ENCODE results near the gene B3GNT3.

The B3GNT3 gene

GRCh38 chr19:17859533-17860330, 64.8 kb downstream of the B3GNT3 start, which contains the start of gene RPL18A:
Gene RPL18A (plus strand): TSS chr19:17859910. CDS start chr19:17859957, 47 bp downstream.
- DNase-seq (ENCODE audit: low read depth in 2 of 2) = peak; percentile 99

GRCh38 chr19:17860331-17860992, 65.5 kb downstream of the B3GNT3 start:
- no peak for DNase-seq (ENCODE audit: low read depth in 2 of 2)

GRCh38 chr19:17860993-17861360, 66.0 kb downstream of the B3GNT3 start:
- no peak for DNase-seq (ENCODE audit: low read depth in 2 of 2)

DNA sequence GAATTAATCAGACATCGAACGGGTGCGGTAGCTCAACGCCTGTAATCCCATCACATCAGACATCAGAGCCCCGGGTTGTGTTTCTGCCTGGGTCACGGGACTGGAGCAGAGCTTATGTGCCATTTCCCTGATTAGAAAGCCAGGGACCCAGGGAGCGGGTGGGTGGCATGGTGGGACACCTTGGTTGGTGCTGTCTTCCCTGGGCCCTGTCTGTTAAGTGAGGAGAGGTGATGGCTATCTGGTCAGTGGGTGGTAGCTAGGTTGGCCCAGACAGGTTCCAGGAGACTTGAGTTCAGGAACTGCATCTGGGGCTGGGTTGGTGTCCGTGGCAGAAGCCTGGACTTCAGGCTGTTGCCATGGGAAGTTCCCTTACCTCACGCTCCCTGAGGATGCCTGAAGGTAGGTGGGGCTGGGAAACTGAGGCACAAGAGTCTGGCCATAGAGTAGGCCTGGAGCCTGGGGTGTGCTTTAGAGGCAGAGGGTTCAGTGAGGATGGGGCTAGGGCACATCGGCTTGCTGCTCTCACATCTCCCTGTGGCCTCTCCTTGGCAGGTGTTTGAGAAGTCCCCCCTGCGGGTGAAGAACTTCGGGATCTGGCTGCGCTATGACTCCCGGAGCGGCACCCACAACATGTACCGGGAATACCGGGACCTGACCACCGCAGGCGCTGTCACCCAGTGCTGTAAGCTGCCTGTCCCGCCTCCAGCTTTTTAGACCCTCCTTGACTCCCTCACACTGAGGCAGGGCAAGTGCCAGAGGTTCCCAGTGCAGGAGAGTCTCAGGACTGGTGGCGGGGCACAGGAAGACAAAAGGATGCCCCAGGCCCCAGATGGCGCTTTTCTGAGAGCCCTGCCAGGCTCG, 66.8 kb downstream of the B3GNT3 start:
- DNase-seq (ENCODE audit: low read depth in 2 of 2) = no peak

GRCh38 chr19:17862711-17863519, 68.0 kb downstream of the B3GNT3 start:
- no peak for DNase-seq (ENCODE audit: low read depth in 2 of 2)

Measured in stimulated activated CD8-positive, alpha-beta memory T cell treated with anti-CD3 and anti-CD28 coated beads, Interleukin-7, amount 100 ng/mL, for 4 hours (primary cell).